Neural progenitor cell (in vitro differentiated cells): ENCODE data around the gene PSMC3.

Source experiments
- EZH2 ChIP-seq: fragments of 200-600 bp; sonication (generic); IDR thresholded peaks from 2 replicates; pipeline ENCODE4 v1.6.1; 2017; ENCODE audit warnings: antibody characterized with exemption, mild to moderate bottlenecking, moderate library complexity
- TF ChIP-seq, protein P1 (sequence below): fragments of 200-600 bp; sonication (generic); IDR thresholded peaks from 2 replicates; pipeline ENCODE4 v1.5.1; 2017; ENCODE audit warnings: antibody characterized with exemption, mild to moderate bottlenecking

GRCh38 chr11:47447906-47448305, 21.7 kb upstream of the PSMC3 start:
- no peak for TF ChIP-seq EZH2
- TF ChIP-seq, protein P1, sequence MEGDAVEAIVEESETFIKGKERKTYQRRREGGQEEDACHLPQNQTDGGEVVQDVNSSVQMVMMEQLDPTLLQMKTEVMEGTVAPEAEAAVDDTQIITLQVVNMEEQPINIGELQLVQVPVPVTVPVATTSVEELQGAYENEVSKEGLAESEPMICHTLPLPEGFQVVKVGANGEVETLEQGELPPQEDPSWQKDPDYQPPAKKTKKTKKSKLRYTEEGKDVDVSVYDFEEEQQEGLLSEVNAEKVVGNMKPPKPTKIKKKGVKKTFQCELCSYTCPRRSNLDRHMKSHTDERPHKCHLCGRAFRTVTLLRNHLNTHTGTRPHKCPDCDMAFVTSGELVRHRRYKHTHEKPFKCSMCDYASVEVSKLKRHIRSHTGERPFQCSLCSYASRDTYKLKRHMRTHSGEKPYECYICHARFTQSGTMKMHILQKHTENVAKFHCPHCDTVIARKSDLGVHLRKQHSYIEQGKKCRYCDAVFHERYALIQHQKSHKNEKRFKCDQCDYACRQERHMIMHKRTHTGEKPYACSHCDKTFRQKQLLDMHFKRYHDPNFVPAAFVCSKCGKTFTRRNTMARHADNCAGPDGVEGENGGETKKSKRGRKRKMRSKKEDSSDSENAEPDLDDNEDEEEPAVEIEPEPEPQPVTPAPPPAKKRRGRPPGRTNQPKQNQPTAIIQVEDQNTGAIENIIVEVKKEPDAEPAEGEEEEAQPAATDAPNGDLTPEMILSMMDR = no peak
